ENCODE results near the gene MSANTD3. TPM values are rescaled to one million over a fixed set of nuclear protein-coding genes. Genes with fewer than 3 reads are reported as not detected.

Gene MSANTD3
- total and polyA plus RNA-seq, 2 experiments from 2014 or later: 19.7 to 34.5 TPM

DNA sequence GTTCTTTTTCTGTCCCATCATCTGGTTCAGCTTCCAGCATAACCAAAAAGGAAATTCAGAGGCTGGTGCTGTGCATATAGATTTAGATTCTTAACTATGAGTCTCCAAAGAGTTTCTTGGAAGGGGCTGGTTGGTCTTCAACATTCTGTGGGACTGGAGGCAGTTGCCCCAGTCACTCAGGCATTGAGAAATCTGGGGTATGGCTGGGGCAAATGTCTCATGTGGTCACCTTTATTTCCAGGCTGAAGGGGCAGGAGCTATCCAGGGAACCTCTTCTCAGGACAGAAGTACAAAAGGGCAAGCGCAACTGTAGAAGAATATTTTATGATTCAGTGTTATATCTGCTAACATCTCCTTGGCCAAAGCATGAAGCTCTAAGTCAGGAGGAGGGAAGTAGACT lies 30.6 kb downstream of the MSANTD3 start:
- peaks cover 8% of the 10 kb centered on the region for H3K36me3 Mint-ChIP-seq (ENCODE audit: low read depth)
- H3K27me3 Mint-ChIP-seq (ENCODE audit: insufficient read depth, low read depth, poor library complexity): peaks cover 3% of the 10 kb centered on the region
- Histone ChIP-seq H3K4me2 (no peak overlapping the region), H4K20me1 (replicated peaks; ENCODE audit: insufficient read depth) (no peaks in the 10 kb centered on the region), H3K4me1 (ENCODE audit: insufficient read depth) (peaks cover 4% of the 10 kb centered on the region; the same call in 1 of the 2 replicates), H3K79me2 (replicated peaks; ENCODE audit: insufficient read depth) (no peaks in the 10 kb centered on the region), H3K27ac (ENCODE audit: low read depth) (no peak overlapping the region), H3K36me3 (ENCODE audit: insufficient read depth) (no peaks in the 10 kb centered on the region), H3K4me3 (no peak overlapping the region), H3F3A (replicated peaks; ENCODE audit: low read depth) (no peaks in the 10 kb centered on the region), H3K9me2 (ENCODE audit: insufficient read depth) (no peaks in the 10 kb centered on the region; the same call in 1 of the 2 replicates), H2AFZ (no peak overlapping the region), H3K27me3 (ENCODE audit: insufficient read depth) (no peaks in the 10 kb centered on the region)
- no peak overlapping the region for H3K27ac Mint-ChIP-seq
- H3K4me1 Mint-ChIP-seq: peaks cover 11% of the 10 kb centered on the region
- no peak for ATAC-seq
- DNase-seq (ENCODE audit: low spot score): no peak
- H3K9me3 Mint-ChIP-seq: no peaks in the 10 kb centered on the region
- no peak overlapping the region for H3K4me3 Mint-ChIP-seq
- TF ChIP-seq POLR2AphosphoS5 (IDR thresholded peaks at IDR 0.05; ENCODE audit: low read depth): no peak
- TF ChIP-seq ZNF331 (CRISPR knock-in tag; IDR thresholded peaks at IDR 0.05; ENCODE audit: low read depth): no peak
- TF ChIP-seq ZNF462 (CRISPR knock-in tag; IDR thresholded peaks at IDR 0.05): no peak
- no peak for TF ChIP-seq REST (IDR thresholded peaks at IDR 0.05; ENCODE audit: unreplicated experiment)
- no peak for TF ChIP-seq JUNB (IDR thresholded peaks at IDR 0.05; ENCODE audit: unreplicated experiment)

All from GM23338 (cell line).